Skeletal muscle cell (primary cell): ENCODE results near the gene ADAMTSL1.
A peak's percentile ranks its signal among the peaks of the same experiment; 100 is the strongest.

ENCODE experiments used
- DNase-seq: peaks from one replicate; pipeline ENCODE4 v3.0.0-alpha.2; 2010; ENCODE audit warnings: low read depth
- H3K4me3 ChIP-seq: 2 replicates; pipeline ENCODE4 v1.5.1; 2011; ENCODE audit warnings: low read depth, mild to moderate bottlenecking, control low read depth, low read length, moderate library complexity

The ADAMTSL1 gene

DNA sequence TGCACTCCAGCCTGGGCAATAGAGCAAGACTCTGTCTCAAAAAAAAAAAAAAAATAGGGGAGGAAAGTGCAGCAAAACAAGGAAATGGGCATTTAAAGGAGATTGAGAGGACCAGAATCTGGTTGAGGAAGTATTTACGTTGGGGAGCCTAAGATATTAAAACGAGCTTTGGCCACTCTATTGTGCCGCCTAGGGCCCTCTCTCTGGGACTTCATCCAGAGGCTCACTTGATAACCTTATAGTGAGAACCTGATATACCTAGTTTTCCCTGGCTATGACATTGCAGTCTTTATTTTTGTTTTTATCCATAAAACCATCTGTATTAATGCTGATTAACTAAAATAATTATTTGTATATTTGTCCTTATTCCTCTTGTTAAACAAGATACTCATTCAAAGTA lies 345.5 kb downstream of the ADAMTSL1 start:
- DNase-seq: no peak
- no peak overlapping the region for H3K4me3 ChIP-seq

DNA sequence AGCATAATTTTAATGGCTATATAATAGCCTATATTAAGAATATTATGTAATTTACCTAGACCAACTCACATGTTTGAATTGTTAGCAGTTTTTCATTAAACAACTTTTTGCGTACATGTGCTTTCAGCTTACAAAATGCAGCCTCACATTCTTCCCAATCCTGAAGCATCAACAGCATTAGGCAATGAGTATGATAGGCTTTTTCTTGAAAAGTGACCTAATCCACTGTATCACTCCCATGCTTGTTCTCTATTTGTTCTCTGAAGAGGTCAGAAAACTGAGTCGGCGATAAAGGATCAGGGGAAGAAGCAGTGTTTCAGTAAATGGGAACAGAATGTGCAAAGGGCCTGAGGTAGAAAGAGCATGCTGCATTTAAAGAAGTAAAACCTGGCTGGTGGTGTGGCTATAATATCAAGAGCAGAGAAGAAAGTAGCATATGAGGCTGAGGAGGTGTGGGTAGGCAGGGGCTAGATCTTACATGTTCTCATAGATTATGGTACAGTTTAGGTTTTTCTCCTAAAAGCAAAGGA lies 346.7 kb downstream of the ADAMTSL1 start:
- DNase-seq: no peak
- no peak overlapping the region for H3K4me3 ChIP-seq

GRCh38 chr9:18821788-18822187 lies 347.8 kb downstream of the ADAMTSL1 start:
- no peak overlapping the region for H3K4me3 ChIP-seq
- no peak for DNase-seq

DNA sequence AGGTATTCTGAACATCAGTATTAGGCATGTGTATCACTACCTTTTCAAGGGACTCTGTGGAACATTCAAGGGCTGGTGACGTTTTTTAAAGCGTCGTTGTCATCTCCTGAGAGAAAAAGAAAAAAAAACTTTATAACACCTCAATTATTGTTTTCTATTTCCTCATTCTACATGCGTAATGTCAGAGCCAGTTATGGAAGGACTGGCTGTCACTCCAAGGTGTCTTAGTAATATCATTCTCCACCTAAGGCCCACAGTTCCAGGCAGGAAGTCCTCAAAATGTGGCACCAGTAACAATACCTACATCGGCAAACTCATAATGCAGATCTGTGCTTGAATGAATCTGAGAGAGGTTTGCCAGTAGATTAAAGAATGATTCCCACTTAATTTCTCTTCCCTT lies 348.9 kb downstream of the ADAMTSL1 start:
- H3K4me3 ChIP-seq: no peak overlapping the region
- DNase-seq: no peak

GRCh38 chr9:18824095-18824666 lies 350.2 kb downstream of the ADAMTSL1 start:
- no peak for DNase-seq

DNA sequence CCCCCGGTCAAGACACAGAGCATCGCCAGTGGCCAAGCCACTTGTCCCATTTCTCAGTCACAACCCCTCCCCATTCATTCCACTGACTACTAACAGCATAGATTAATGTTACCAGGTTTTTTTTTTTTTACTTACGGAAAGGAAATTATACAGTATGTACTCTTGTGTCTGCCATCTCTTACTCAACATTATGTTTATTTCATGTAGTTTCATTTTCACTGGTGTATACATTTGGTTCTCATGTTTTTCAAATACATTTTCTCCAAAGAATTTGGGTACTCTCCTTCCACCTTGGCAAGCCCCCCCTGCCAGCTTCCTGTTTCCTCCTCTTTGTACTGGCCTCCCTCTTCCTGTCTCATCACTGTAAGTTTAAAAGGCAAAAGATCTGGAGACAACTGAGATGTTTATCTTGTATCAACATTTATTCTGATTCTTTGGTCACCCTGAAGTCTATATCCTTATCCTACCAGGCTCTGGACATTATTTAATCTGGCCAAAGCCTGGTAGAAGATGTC lies 351.8 kb downstream of the ADAMTSL1 start:
- no peak for DNase-seq
- no peak overlapping the region for H3K4me3 ChIP-seq

More at GRCh38 chr9:18824095-18824666, 350.2 kb downstream of the ADAMTSL1 start:
- H3K4me3 ChIP-seq: no peak overlapping the region

DNA sequence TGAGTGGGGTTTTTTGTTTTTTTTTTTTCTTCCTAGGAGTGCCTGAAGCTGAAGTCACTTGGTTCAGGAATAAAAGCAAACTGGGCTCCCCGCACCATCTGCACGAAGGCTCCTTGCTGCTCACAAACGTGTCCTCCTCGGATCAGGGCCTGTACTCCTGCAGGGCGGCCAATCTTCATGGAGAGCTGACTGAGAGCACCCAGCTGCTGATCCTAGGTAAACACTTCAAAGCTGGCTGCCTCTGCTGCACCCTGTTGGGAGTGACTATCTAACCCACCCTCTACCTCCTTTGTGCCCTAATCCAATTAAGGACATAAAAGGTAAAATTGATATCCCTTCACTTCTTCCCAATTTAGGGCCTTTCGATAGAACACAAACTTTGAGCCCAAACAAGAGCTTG lies 352.3 kb downstream of the ADAMTSL1 start:
- DNase-seq: no peak
- H3K4me3 ChIP-seq: no peak overlapping the region

DNA sequence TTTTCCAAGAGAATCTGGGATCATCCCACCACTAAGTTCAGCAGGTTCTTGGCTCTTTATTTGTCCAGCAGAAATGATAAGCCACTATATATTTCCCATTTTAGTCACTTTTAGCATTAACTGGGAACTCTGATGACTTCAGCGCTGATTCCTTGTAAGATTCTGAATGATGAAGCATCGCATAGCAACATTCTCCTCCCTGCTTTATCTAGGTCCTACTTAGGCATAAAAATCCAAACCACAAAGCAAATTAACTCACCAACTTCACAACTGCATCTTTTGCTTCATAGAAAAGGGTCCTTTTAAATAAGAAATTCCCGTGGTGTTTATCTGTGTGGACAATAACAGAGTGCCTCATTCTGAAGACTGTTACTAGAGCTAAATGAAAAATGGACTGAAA lies 355.1 kb downstream of the ADAMTSL1 start:
- no peak for DNase-seq
- no peak overlapping the region for H3K4me3 ChIP-seq

DNA sequence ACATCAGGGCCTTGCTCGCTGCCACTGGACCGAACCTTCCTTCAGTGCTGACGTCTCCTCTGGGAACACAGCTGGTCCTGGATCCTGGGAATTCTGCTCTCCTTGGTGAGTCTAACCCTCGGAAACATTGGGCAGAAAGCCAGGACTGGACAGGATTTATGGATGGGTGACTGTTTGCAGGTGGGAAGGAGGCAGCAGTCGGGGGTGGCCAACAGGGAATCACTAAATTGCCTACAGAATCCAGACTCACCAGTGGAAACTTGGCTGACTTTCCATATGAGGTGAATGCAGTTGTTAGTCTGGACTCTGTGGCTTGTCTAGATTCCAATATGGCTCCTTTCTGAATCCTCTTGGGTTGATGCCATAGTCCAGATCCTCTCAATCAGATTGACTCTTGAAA lies 355.9 kb downstream of the ADAMTSL1 start:
- DNase-seq: peak; percentile 24

DNA sequence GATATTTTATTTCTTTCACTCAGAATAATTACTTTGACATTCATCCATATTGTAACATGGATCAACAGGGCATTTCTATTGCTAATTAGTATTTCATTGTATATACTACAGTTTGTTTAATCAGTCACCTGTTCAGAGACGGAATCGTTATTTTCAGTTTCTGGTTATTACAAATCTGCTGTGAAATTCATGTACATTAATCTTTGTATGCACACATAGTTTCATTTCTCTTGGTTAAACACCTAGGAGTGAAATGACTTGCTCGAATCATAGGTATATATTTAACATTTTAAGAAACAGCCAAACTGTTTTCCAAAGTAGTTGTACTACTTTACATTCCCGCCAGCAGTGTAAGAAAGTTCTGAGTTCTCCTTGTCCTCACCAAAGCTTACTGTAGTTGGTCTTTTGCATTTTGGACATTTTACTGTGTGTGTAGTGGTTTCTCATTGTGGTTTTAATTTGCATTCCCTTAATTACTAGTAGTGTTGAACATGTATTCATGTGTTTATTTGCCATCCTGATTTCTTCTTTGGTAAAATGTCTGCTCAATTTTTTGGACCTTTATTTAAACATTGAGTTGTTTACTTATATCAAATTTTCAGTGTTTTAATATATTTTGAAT lies 360.9 kb downstream of the ADAMTSL1 start:
- H3K4me3 ChIP-seq: no peak overlapping the region
- DNase-seq: no peak

More for the DNA sequence above, 355.9 kb downstream of the ADAMTSL1 start:
- no peak overlapping the region for H3K4me3 ChIP-seq

DNA sequence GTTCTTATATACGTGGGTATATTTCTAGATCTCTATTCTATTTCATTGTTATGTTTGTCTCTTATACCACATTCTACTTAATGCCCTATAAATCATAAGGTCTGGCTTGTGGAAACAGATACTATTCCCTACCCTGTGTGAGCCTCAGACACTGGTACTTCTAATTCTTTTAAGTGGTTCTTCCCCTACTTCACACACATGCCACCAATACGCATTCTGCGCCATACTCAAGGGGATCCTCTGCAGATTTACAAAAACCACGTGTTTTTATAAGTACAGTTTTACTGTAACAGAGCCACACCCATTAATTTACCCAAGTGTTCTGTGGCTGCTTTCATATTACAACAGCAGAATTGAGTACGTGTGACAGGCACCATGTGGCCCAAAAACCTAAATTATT lies 363.4 kb downstream of the ADAMTSL1 start:
- DNase-seq: no peak

GRCh38 chr9:18847576-18848275 lies 373.8 kb downstream of the ADAMTSL1 start:
- H3K4me3 ChIP-seq: no peak overlapping the region
- DNase-seq: no peak

More for the DNA sequence above, 363.4 kb downstream of the ADAMTSL1 start:
- no peak overlapping the region for H3K4me3 ChIP-seq

GRCh38 chr9:18848657-18849056 lies 374.7 kb downstream of the ADAMTSL1 start:
- DNase-seq: no peak
- no peak overlapping the region for H3K4me3 ChIP-seq

DNA sequence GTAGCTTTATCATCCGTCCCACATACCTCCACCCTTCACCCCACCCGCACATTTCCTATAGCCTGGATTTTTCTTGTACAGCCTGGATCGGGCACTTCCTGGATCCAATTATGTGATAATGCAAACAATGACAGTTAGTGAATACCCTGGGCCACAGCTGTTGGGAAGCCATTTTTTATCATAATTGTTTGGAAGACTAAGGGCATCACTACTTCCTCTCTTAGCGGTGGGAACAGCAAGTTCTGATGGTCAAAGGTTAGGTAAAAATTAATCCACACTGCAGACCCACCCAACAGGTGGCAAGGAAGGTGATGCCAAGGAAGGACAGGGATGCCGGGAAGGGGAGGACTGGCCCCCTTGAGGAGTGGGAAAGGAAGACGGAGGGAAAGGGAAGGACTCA lies 375.3 kb downstream of the ADAMTSL1 start:
- no peak overlapping the region for H3K4me3 ChIP-seq
- DNase-seq: no peak

DNA sequence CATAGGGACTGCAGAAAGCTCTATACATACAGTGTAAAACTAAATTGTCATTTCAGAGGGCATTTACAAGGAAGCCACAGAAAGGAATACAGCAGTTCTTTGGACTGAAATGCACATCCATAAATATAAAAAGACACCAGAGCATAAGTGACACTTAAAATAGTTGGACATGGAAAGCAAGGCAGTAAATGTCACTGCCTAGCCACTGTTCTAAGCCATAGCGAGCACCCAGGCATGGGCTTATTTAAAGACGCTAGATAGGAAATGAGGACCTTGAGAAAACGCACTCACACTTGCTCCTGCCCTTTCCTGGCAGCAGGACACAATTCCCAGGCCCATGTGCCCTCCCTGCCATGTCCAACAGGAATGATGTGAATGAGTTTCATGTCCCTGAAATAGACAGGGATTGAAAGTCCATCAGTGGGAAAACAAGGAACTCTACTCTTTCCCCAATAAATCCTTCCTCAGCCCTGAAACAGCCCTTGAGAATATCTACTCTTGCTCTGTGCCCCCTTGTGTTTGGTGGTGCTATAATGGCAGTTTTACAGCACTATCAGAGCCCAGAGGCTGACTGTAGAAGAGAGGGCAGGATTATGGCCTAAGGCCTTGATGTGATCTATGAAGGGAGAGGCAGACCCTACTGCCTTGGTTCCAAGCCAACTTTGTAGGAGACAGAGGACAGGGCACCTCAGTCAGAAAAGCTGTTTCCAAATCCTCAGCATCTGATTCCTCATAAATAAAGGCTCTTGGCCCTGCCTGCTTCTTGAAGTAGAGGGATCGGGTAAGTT lies 376.1 kb downstream of the ADAMTSL1 start:
- H3K4me3 ChIP-seq: no peak overlapping the region

GRCh38 chr9:18851069-18851795 lies 377.3 kb downstream of the ADAMTSL1 start:
- DNase-seq: no peak
- H3K4me3 ChIP-seq: no peak overlapping the region

More for the DNA sequence above, 376.1 kb downstream of the ADAMTSL1 start:
- no peak for DNase-seq

DNA sequence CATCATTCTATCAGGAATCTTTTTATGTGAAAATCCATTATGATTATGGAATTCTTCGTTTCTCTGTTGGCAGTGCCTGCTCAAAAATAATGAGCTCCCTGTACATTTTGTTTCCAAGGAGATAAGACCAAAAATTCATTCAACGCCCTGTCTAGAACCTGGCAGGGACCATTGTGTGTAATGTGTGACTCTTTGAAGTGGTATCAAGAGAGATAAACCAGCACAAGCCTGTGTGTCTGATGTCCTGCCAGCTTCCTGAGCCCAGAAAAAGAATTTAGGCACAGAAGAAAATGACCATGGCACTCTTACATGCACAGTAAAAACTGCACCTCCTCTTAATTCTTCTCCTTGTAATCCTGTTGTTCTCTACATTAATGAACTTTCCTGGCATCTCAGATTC lies 381.7 kb downstream of the ADAMTSL1 start:
- H3K4me3 ChIP-seq: no peak overlapping the region
- no peak for DNase-seq

DNA sequence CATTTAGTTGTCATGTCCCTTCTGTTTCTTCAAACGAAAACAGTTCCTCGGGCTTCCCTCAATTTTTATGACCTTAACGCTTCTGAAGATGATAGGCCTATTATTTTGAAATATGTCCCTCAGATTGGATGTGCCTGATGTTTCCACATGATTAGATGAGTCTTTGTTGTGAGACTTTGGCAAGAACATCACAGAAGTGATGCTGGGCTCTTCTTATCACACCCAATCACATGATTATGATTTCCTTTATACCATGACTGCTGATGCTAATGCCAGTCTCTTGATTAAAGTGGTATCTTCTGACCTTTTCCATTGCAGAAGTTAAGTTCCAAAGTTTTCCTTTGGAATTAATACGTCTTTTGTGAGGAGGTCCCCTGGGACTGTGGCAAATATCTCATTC lies 383.4 kb downstream of the ADAMTSL1 start:
- DNase-seq: no peak
- H3K4me3 ChIP-seq: no peak overlapping the region

- H3K4me3 ChIP-seq: no peak overlapping the region
- peak; percentile 86 for DNase-seq
These were observed 383.8 kb downstream of the ADAMTSL1 start for GRCh38 chr9:18857769-18858168.
